HepG2 (cell line): ENCODE measurements around the gene TGFB2. TPM values are rescaled to one million over a fixed set of nuclear protein-coding genes. Genes with fewer than 3 reads are reported as not detected.

Experiments
- DPF2 ChIP-seq: sonication (generic); formaldehyde crosslinking; IDR thresholded peaks from 2 replicates; pipeline ENCODE4 v1.4.0; 2020; ENCODE audit warnings: mild to moderate bottlenecking, low read depth, missing genetic modification reagents, borderline replicate concordance
- ETV6 ChIP-seq: sonication (generic); formaldehyde crosslinking; conservative IDR thresholded peaks from 2 replicates; pipeline ENCODE4 v1.4.0; 2020; ENCODE audit warnings: missing genetic modification reagents
- GFI1 ChIP-seq: sonication (generic); formaldehyde crosslinking; IDR thresholded peaks from 2 replicates; pipeline ENCODE4 v1.5.0; 2020; ENCODE audit warnings: missing genetic modification reagents, mild to moderate bottlenecking, borderline replicate concordance
- HDAC2 ChIP-seq: sonication (generic); formaldehyde crosslinking; IDR thresholded peaks from 2 replicates; pipeline ENCODE4 v1.4.0; 2020; ENCODE audit warnings: missing genetic modification reagents
- HMG20A ChIP-seq: IDR thresholded peaks from 2 replicates; pipeline ENCODE4 v1.6.1; 2016; ENCODE audit warnings: borderline replicate concordance
- NCOA1 ChIP-seq: sonication (generic); formaldehyde crosslinking; IDR thresholded peaks from 2 replicates; pipeline ENCODE4 v1.9.0; 2021; ENCODE audit warnings: missing genetic modification reagents
- NCOA2 ChIP-seq: sonication (generic); formaldehyde crosslinking; IDR thresholded peaks from 2 replicates; pipeline ENCODE4 v1.8.0; 2022; ENCODE audit warnings: inconsistent platforms
- PAXIP1 ChIP-seq: sonication (generic); formaldehyde crosslinking; conservative IDR thresholded peaks from 2 replicates; pipeline ENCODE4 v1.4.0; 2020; ENCODE audit warnings: mild to moderate bottlenecking, missing genetic modification reagents, moderate library complexity
- SOX13 ChIP-seq, 3 experiments: fragments of 450-650 bp in 1 of 3; sonication (generic) in 1 of 3; formaldehyde crosslinking in 1 of 3; IDR thresholded peaks in 2 of 3; conservative IDR thresholded peaks in 1 of 3; 2 replicates each; pipeline versions ENCODE4 v1.5.0 to v1.6.1; 2016 to 2020; ENCODE audit warnings: antibody characterized with exemption in 1 of 3, mild to moderate bottlenecking in 1 of 3, missing compliant biosample characterization in 1 of 3, missing genetic modification reagents in 1 of 3, moderate library complexity in 1 of 3
- SOX5 ChIP-seq: IDR thresholded peaks from 2 replicates; pipeline ENCODE4 v1.6.1; 2016; ENCODE audit warnings: borderline replicate concordance
- STAG1 ChIP-seq: sonication (generic); formaldehyde crosslinking; IDR thresholded peaks from 2 replicates; pipeline ENCODE4 v1.4.0; 2020; ENCODE audit warnings: missing genetic modification reagents
- TBX2 ChIP-seq: sonication (generic); formaldehyde crosslinking; IDR thresholded peaks from 2 replicates; pipeline ENCODE4 v1.5.0; 2020; ENCODE audit warnings: missing genetic modification reagents, mild to moderate bottlenecking, borderline replicate concordance
- THRA ChIP-seq: sonication (generic); formaldehyde crosslinking; IDR thresholded peaks from 2 replicates; pipeline ENCODE4 v1.4.0; 2020; ENCODE audit warnings: missing genetic modification reagents, borderline replicate concordance
- ZBTB34 ChIP-seq: sonication (generic); formaldehyde crosslinking; IDR thresholded peaks from 2 replicates; pipeline ENCODE4 v1.8.0; 2022; ENCODE audit warnings: mild to moderate bottlenecking, missing genetic modification reagents
- ZBTB44 ChIP-seq: sonication (generic); formaldehyde crosslinking; IDR thresholded peaks from 2 replicates; pipeline ENCODE4 v1.4.0; 2020; ENCODE audit warnings: missing genetic modification reagents
- ZMYM4 ChIP-seq: sonication (generic); formaldehyde crosslinking; IDR thresholded peaks from 2 replicates; pipeline ENCODE4 v1.8.1; 2023; ENCODE audit warnings: mild to moderate bottlenecking, missing genetic modification reagents
- ZNF510 ChIP-seq: sonication (generic); formaldehyde crosslinking; IDR thresholded peaks from 2 replicates; pipeline ENCODE4 v1.4.0; 2020; ENCODE audit warnings: low read depth, mild to moderate bottlenecking, missing genetic modification reagents
- ZNF513 ChIP-seq: sonication (generic); formaldehyde crosslinking; conservative IDR thresholded peaks from 2 replicates; pipeline ENCODE4 v1.5.0; 2020; ENCODE audit warnings: missing genetic modification reagents
- polyA plus RNA-seq, 8 experiments: library from polyadenylated mRNA; depleted of rRNA in 3 of 8; stranded (reverse) in 7 of 8; unstranded in 1 of 8; fragments of >200 nt; fragmentation: Illumina TruSeq in 4 of 8; extraction: Trizol in 4 of 8; gene quantifications; 2 replicates each; pipeline versions ENCODE4 v1.2.1 to v1.2.3, GENCODE V29; 2011 to 2016; ENCODE audit warnings: low read depth in 4 of 8, missing spikeins in 1 of 8, mixed read lengths in 1 of 8; ENCODE audit not compliant: insufficient read depth in 1 of 8
- total RNA-seq, 5 experiments: library from RNA; depleted of rRNA; stranded (reverse); fragments of >200 nt; fragmentation: Illumina TruSeq; extraction: Trizol; gene quantifications; 2 replicates each; pipeline ENCODE4 v1.2.3, GENCODE V29; 2016; ENCODE audit warnings: low read depth in 1 of 5

Gene TGFB2
- total and polyA plus RNA-seq, 2 of the 13 experiments (the other 11 are each of a cell fraction or from before 2014, with no cell fraction given), result 0.07 TPM; not detected in 1

- TF ChIP-seq HDAC2 (peak; percentile 26; the same call in 1 of the 2 replicates), SOX5 (CRISPR knock-in tag) (peak; percentile 64; the same call in 1 of the 2 replicates), NCOA1 (no peak), ZBTB34 (CRISPR knock-in tag) (peak; percentile 89), ZMYM4 (CRISPR knock-in tag) (peak; percentile 63), DPF2 (CRISPR knock-in tag) (peak; percentile 35; the same call in 1 of the 2 replicates), ETV6 (CRISPR knock-in tag) (no peak), SOX13 (IDR thresholded peaks at IDR 0.05) (no peak), SOX13 (CRISPR knock-in tag; conservative IDR thresholded peaks at IDR 0.05 in 1 of 2, IDR thresholded peaks at IDR 0.05 in 1 of 2) (peak in 1 of 2 experiments; percentile 94; a peak in 2 of 4 replicates), GFI1 (CRISPR knock-in tag) (peak; percentile 55; the same call in 1 of the 2 replicates), NCOA2 (peak; percentile 58; the same call in 1 of the 2 replicates), TBX2 (CRISPR knock-in tag) (0 out of 2 replicates have a peak, but pooled peaks have one; percentile 21), ZNF510 (CRISPR knock-in tag) (no peak), PAXIP1 (0 out of 2 replicates have a peak, but pooled peaks have one; percentile 40), ZNF513 (no peak), ZBTB44 (CRISPR knock-in tag) (no peak), THRA (CRISPR knock-in tag) (peak; percentile 32; the same call in 1 of the 2 replicates), HMG20A (CRISPR knock-in tag) (0 out of 2 replicates have a peak, but pooled peaks have one; percentile 24), STAG1 (0 out of 2 replicates have a peak, but pooled peaks have one; percentile 9)
Observed at GRCh38 chr1:218367118-218367517, 22.0 kb downstream of the TGFB2 start (continued).
